Panc1 (cell line): ENCODE results near the gene SLC20A1.

Experiments
- POLR2AphosphoS5 ChIP-seq: IDR thresholded peaks from 2 replicates; pipeline ENCODE4 v1.6.1; 2012; ENCODE audit warnings: mild to moderate bottlenecking, low read depth, low read length, moderate library complexity
- TCF7L2 ChIP-seq: IDR thresholded peaks from 2 replicates; pipeline ENCODE4 v1.6.1; 2011; ENCODE audit warnings: mild to moderate bottlenecking, low read depth, low read length, inconsistent platforms
- TF ChIP-seq, protein P1 (sequence below): fragments of 450-650 bp; IDR thresholded peaks from 2 replicates; pipeline ENCODE4 v1.5.1; 2017; ENCODE audit warnings: mild to moderate bottlenecking
- TF ChIP-seq, protein P2 (sequence below), 2 experiments: IDR thresholded peaks; 2 replicates each; pipeline ENCODE4 v1.6.1; 2011 to 2012; ENCODE audit warnings: low read depth in 2 of 2, control low read depth in 1 of 2, low read length in 1 of 2, mild to moderate bottlenecking in 1 of 2, moderate library complexity in 1 of 2; ENCODE audit not compliant: insufficient read depth in 1 of 2

DNA sequence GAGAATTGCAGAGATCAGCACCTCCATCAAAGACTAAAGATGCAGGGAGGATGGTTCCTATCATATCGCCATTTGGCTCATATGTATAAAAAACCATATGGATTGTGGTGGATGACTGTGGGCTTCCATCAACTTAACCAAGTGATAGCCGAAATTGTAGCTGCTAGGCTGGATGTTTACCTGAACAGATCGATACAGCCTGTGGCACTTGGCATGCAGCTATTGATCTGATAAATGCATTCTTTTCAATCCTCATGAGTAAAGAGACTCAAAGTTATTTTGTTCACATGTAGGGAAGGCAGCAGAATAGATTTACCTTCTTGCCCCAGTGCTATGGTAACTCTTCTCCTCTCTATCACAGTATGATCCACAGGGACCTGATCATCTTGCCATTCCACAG lies 42.8 kb upstream of the SLC20A1 start:
- TF ChIP-seq TCF7L2: no peak
- TF ChIP-seq, protein P1, sequence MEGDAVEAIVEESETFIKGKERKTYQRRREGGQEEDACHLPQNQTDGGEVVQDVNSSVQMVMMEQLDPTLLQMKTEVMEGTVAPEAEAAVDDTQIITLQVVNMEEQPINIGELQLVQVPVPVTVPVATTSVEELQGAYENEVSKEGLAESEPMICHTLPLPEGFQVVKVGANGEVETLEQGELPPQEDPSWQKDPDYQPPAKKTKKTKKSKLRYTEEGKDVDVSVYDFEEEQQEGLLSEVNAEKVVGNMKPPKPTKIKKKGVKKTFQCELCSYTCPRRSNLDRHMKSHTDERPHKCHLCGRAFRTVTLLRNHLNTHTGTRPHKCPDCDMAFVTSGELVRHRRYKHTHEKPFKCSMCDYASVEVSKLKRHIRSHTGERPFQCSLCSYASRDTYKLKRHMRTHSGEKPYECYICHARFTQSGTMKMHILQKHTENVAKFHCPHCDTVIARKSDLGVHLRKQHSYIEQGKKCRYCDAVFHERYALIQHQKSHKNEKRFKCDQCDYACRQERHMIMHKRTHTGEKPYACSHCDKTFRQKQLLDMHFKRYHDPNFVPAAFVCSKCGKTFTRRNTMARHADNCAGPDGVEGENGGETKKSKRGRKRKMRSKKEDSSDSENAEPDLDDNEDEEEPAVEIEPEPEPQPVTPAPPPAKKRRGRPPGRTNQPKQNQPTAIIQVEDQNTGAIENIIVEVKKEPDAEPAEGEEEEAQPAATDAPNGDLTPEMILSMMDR: no peak
- TF ChIP-seq POLR2AphosphoS5: no peak
- TF ChIP-seq, protein P2, sequence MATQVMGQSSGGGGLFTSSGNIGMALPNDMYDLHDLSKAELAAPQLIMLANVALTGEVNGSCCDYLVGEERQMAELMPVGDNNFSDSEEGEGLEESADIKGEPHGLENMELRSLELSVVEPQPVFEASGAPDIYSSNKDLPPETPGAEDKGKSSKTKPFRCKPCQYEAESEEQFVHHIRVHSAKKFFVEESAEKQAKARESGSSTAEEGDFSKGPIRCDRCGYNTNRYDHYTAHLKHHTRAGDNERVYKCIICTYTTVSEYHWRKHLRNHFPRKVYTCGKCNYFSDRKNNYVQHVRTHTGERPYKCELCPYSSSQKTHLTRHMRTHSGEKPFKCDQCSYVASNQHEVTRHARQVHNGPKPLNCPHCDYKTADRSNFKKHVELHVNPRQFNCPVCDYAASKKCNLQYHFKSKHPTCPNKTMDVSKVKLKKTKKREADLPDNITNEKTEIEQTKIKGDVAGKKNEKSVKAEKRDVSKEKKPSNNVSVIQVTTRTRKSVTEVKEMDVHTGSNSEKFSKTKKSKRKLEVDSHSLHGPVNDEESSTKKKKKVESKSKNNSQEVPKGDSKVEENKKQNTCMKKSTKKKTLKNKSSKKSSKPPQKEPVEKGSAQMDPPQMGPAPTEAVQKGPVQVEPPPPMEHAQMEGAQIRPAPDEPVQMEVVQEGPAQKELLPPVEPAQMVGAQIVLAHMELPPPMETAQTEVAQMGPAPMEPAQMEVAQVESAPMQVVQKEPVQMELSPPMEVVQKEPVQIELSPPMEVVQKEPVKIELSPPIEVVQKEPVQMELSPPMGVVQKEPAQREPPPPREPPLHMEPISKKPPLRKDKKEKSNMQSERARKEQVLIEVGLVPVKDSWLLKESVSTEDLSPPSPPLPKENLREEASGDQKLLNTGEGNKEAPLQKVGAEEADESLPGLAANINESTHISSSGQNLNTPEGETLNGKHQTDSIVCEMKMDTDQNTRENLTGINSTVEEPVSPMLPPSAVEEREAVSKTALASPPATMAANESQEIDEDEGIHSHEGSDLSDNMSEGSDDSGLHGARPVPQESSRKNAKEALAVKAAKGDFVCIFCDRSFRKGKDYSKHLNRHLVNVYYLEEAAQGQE (IDR thresholded peaks at IDR 0.05; ENCODE audit: insufficient read depth in 1 of 2, low read depth in 2 of 2, low read length in 1 of 2): no peak
